Kidney (tissue), 14 donors: Measurements from ENCODE around the gene FRMD4A. TPM values are rescaled to one million over a fixed set of nuclear protein-coding genes. Genes with fewer than 3 reads are reported as not detected.

ENCODE experiments used
- DNase-seq, 5 donors: peaks; one replicate each; pipeline ENCODE4 v3.0.0-alpha.2; 2013 to 2020
- FAIRE-seq: peaks from 2 replicates; lab custom pipeline; 2012; peaks lifted over from hg19 to GRCh38; lab: Jason Lieb, UNC
- H3K27ac ChIP-seq, 2 donors: one replicate each; pipeline ENCODE4 v1.7.0; 2013; ENCODE audit warnings: low read depth in 2 of 2, low read length in 2 of 2, inconsistent platforms in 1 of 2
- H3K27me3 ChIP-seq: one replicate; pipeline ENCODE4 v1.7.1; 2013; ENCODE audit warnings: low read length, inconsistent platforms; ENCODE audit not compliant: control insufficient read depth, insufficient read depth
- H3K36me3 ChIP-seq, 3 donors: one replicate each; pipeline versions ENCODE4 v1.7.0 to v1.7.1; 2013; ENCODE audit warnings: low read length in 3 of 3, control low read depth in 1 of 3, inconsistent platforms in 1 of 3; ENCODE audit not compliant: insufficient read depth in 3 of 3, control insufficient read depth in 2 of 3
- H3K4me1 ChIP-seq, 3 donors: one replicate each; pipeline versions ENCODE4 v1.7.0 to v1.7.1; 2013; ENCODE audit warnings: low read length in 3 of 3, inconsistent platforms in 1 of 3, low read depth in 1 of 3; ENCODE audit not compliant: control insufficient read depth in 2 of 3, insufficient read depth in 2 of 3
- H3K4me3 ChIP-seq, 3 donors: one replicate each; pipeline versions ENCODE4 v1.7.0 to v1.8.1; 2013; ENCODE audit warnings: low read length in 3 of 3, control low read depth in 1 of 3, inconsistent platforms in 1 of 3
- H3K9ac ChIP-seq, 3 donors: one replicate each; pipeline versions ENCODE4 v1.7.0 to v1.7.1; 2013; ENCODE audit warnings: low read length in 3 of 3, control low read depth in 1 of 3, inconsistent platforms in 1 of 3
- H3K9me3 ChIP-seq, 3 donors: one replicate each; pipeline versions ENCODE4 v1.7.0 to v1.7.1; 2013; ENCODE audit warnings: low read length in 3 of 3, control low read depth in 1 of 3, inconsistent platforms in 1 of 3; ENCODE audit not compliant: control insufficient read depth in 2 of 3, insufficient read depth in 1 of 3
- CTCF ChIP-seq: IDR thresholded peaks from 3 replicates; pipeline ENCODE4 v1.5.1; 2012; ENCODE audit warnings: mild to moderate bottlenecking, moderate library complexity, borderline replicate concordance; ENCODE audit not compliant: insufficient read depth; ENCODE audit errors: extremely low read depth
- intact Hi-C: fragments of 100-400 bp; cut with DNase I; formaldehyde crosslinking; loops from one replicate; pipeline ENCODE4 v1.11.1; 2022
- polyA plus RNA-seq: library from polyadenylated mRNA; stranded (reverse); fragments of 350-450 nt; fragmentation: Illumina TruSeq; extraction: RNeasy Lipid Tissue Mini Kit (QIAGEN cat#74804); gene quantifications from one replicate; pipeline ENCODE4 v1.2.3, GENCODE V29; 2014; ENCODE audit warnings: low read depth, low replicate concordance; ENCODE audit not compliant: insufficient read depth
- total RNA-seq: library from RNA; stranded (reverse); fragmentation: NEBNext Ultra II Directional; extraction: Animal tissue kit (Norgen Biotek cat#: 25700); gene quantifications from one replicate; pipeline ENCODE4 v1.2.1, GENCODE V29; 2021
- donor health status: control.
- donor health status: control.
- donor health status: control.
- donor health status: control.
- donor health status: control.
- donor health status: DM: yes; HTN: yes; CAD: no.
- donor health status: Normal renal cell carcinoma (clear cell type).

FRMD4A gene
- total and polyA plus RNA-seq, 2 donors from 2014 or later: 16.0 to 68.2 TPM

- Histone ChIP-seq H3K9ac (no peak overlapping the region), H3K4me3 (no peak overlapping the region), H3K27ac (no peak overlapping the region), H3K4me1 (no peaks in the 10 kb centered on the region), H3K27me3 (no peaks in the 10 kb centered on the region), H3K36me3 (no peaks in the 10 kb centered on the region), H3K9me3 (no peaks in the 10 kb centered on the region)
- intact Hi-C loops: no loop called here
- TF ChIP-seq CTCF: no peak
- FAIRE-seq (no peak), DNase-seq (no peak)
Observed at GRCh38 chr10:13858709-13859108, 472.0 kb downstream of the FRMD4A start.

GRCh38 chr10:13857451-13857850 is 473.3 kb downstream of the FRMD4A start:
- Histone ChIP-seq H3K27ac (no peak overlapping the region), H3K36me3 (no peaks in the 10 kb centered on the region), H3K9ac (no peak overlapping the region), H3K9me3 (no peaks in the 10 kb centered on the region), H3K27me3 (no peaks in the 10 kb centered on the region), H3K4me3 (no peak overlapping the region), H3K4me1 (no peaks in the 10 kb centered on the region)
- TF ChIP-seq CTCF: no peak
- no peak for DNase-seq
- FAIRE-seq: no peak
- intact Hi-C loops: no loop called here

- Histone ChIP-seq H3K9me3 (no peaks in the 10 kb centered on the region), H3K36me3 (no peaks in the 10 kb centered on the region), H3K9ac (no peak overlapping the region), H3K4me3 (no peak overlapping the region), H3K4me1 (no peaks in the 10 kb centered on the region), H3K27ac (peak overlapping the region in 1 of 2 donors; percentile 40), H3K27me3 (no peaks in the 10 kb centered on the region)
- DNase-seq (peak in 1 of 5 donors; percentile 34), FAIRE-seq (peak; percentile 13)
- intact Hi-C loops: no loop called here
- TF ChIP-seq CTCF: no peak
Observed at GRCh38 chr10:13853854-13854253, 476.9 kb downstream of the FRMD4A start.

- Histone ChIP-seq H3K9me3 (no peaks in the 10 kb centered on the region), H3K27me3 (no peaks in the 10 kb centered on the region), H3K9ac (no peak overlapping the region), H3K27ac (peak overlapping the region in 1 of 2 donors; percentile 20), H3K4me3 (no peak overlapping the region), H3K36me3 (no peaks in the 10 kb centered on the region), H3K4me1 (peaks cover 0 to under 1% (median 0%) of the 10 kb centered on the region in 3 donors)
- intact Hi-C loops: no loop called here
- no peak for DNase-seq
- TF ChIP-seq CTCF: no peak
- FAIRE-seq: no peak
Observed at GRCh38 chr10:13852872-13853271, 477.9 kb downstream of the FRMD4A start.
